ENCODE data around the gene RAB7A. TPM values are rescaled to one million over a fixed set of nuclear protein-coding genes. Genes with fewer than 3 reads are reported as not detected.
A peak's percentile ranks its signal among the peaks of the same experiment; 100 is the strongest.
"Not testable (repeated sequence)": the region's sequence is repeated elsewhere in the genome, so short reads cannot be mapped to it uniquely, and the experiment has no call there.

RAB7A gene
- total RNA-seq, 1 donor from 2014 or later: 26.0 TPM

DNA sequence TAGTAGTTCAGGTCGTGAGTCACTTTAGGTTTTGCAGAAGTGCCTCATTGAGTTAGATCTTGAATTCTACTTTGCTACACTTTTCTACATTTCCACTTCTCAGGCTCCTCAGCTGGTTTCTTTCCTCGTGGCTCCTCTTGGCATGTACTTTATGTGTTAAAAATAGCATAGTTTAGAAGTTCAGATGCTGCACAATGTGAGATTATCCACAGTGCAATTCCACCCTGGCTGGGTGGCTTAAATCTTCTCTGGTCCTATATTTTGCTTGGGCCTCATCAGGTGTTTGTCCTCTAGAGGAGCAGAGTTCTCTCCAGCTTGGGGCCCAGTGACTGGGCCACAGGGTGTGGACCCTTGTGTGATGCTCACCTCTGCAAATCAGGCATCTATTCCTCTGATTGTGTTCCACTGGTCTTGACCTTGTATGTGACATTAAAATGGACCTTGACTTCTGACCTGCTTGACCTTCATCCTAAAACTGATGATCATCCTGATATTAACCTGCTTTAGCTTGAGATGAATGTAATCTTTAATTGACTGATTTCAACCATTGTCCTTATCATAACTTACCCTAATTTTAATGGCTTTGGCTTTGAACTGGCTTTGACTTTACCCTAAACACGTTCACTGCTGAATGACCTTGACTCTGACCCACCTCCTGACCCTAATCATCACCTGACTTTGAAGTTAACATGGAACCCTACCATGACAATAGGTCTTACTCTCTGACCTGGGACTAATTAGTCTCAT, 89.5 kb downstream of the RAB7A start:
- no peak for DNase-seq (ENCODE audit: low spot score)

DNA sequence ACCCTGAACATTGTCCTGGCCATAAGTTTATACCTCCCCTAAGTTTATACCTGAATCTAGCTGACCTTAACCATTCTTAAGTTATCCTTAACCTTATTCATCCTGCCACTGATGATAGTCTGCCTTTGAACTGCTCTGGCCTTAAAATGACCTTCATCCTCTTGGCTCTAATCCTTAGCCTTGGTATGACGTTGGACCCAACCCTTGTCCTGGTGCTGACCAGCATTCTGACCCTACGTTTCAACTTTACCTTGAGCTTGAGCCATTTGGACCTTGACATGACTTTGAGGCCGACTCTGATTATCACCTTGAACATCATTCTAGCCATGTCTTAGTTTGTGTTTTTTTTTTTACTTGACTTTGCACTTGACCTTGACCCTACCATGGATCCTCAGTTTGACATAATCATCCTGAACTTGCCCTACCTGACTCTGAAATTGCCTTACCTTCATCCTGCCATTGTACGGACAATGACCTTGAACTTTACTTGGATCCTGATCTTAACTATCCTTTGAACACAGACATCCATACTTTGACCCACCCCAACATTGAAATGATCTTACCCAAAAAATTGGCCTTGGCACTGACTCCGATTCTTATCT, 92.3 kb downstream of the RAB7A start:
- DNase-seq (ENCODE audit: low spot score): no peak

DNA sequence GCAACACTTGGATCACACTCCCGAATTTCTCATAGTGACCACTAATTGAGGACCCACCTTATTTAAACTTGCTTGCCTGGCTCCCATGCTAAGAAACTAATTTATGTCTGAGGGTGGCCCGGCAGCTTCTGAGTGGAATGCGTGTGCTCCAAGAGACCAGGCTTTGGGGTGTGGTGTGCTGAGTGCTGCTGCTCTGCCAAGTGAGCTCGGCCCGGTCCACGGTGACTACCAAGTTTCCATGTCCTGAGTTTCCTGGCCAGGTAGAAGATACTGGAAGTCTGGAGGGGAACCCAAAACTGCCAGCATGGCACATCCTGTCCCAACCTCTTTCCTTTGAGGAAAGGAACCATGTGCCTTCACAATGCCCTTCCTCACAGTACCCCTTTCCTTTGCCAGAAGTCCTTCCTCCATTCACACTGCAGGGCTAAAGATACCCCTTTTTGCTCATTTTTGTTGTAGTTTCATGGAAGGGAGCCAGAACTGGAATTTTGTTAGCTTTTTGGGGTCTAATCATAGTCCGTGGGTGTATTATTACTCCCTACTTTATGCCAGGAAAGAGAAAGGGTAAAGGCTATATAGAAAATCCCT, 94.4 kb downstream of the RAB7A start:
- no peak for DNase-seq (ENCODE audit: low spot score)

DNA sequence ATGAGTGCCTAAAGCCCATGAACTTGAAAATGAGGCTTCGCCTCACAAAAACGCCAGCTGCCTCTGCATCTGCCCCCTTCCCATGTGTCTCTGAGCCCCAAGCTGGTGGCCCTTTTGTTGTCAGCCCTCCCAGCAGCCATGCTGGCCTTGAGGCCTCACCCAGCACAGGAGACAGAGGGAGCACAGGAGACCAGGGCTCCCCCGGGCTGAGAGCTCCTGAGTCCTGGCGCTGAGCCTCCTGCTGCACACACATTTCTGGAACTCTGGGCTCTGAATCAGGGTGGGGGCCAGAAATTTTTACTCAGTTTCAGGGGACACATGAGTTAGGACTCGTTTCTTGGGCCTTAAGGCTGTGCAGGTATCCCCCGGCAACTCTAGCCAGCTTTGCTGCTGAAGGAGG, 97.0 kb downstream of the RAB7A start:
- no peak for DNase-seq (ENCODE audit: low spot score)

DNA sequence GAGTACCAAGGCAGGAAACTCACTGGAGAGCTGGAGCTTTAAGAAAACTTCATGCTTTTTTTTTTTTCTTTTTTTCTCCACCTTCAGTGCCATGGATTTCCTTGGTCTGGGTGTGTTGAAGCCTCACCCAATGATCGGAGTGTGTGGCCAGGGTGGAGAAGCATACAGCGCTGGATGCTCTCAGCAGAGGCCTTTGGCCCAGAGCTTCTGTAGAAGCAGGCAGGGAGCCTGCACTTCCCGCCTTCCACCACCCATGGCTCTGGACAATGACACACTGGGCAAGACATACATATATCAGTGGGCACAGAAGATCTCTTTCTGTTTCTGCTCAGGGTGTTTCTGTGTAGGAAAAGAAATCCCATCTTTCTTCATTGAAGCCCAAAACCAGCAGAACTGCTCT, 97.6 kb downstream of the RAB7A start:
- DNase-seq (ENCODE audit: low spot score): no peak

DNA sequence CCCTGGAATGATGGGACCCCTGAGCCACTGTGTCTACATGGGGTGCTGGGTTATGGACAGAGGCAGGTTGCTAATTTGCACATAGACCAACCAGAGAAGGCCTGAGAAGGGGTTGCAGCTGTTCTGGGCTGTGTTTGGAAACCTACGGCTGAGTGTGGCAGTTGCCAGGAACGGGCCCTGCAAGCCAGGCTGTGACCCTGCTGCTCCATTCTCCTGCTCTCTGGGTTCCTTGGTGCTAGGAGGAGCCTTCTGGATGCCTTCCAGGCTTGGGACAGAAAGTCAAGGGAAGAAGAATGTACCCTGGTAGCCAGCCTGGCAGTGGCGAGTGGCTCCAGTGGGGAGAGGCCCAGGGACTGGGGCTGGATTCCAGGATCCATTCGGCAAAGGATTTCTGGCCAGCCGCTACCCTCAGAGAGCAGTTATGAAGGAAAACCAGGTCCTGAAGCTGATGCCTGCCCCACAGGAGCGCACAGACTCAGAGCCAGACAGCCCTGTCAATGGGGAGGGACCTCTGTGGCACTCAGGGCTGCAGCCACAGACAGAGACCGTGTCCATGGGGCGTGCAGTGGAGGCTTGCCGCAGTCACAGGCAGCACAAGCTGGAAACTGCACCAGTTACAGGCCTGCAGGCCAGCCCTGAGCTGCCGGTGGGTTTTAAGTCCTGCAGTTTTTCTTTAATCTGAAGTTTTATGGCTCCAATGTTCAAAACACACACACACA, 98.3 kb downstream of the RAB7A start:
- DNase-seq (ENCODE audit: low spot score): no peak

DNA sequence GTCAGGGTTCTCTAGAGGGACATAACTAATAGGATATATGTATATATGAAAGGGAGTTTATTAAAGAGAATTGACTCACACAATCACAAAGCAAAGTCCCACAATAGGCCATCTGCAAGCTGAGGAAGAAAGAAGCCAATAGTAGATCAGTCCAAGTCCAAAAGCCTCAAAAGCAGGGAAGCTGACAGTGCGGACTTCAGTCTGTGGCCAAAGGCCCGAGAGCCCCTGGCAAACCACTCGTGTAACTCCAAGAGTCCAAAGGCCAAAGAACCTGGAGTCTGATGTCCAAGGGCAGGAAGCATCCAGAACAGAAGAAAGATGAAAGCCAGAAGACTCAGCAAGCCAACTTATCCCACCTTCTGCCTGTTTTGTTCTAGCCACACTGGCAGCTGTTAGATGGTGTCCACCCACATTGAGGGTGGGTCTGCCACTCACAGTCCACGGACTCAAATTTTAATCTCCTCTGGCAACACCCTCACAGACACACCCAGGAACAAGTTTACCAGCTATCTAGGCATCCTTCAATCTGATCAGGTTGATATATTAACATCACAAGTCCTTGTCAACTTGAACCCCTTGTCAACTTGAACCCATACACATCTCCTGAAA, 99.2 kb downstream of the RAB7A start:
- no peak for DNase-seq (ENCODE audit: low spot score)

DNA sequence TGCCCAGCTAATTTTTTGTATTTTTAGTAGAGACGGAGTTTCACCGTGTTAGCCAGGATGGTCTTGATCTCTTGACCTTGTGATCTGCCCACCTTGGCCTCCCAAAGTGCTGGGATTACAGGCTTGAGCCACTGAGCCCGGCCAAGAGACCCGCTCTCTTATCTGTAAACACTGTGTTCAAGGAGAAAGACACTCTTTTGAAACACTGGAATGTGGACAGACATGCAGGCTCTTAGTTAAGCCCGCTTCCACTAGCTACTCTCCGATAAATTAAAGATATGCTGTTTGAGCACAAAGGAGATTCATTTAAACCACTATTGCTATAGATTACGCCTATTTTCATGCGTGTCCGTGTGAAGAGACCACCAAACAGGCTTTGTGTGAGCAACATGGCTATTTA, 103.1 kb downstream of the RAB7A start:
- not testable (repeated sequence) for DNase-seq (ENCODE audit: low spot score)

DNA sequence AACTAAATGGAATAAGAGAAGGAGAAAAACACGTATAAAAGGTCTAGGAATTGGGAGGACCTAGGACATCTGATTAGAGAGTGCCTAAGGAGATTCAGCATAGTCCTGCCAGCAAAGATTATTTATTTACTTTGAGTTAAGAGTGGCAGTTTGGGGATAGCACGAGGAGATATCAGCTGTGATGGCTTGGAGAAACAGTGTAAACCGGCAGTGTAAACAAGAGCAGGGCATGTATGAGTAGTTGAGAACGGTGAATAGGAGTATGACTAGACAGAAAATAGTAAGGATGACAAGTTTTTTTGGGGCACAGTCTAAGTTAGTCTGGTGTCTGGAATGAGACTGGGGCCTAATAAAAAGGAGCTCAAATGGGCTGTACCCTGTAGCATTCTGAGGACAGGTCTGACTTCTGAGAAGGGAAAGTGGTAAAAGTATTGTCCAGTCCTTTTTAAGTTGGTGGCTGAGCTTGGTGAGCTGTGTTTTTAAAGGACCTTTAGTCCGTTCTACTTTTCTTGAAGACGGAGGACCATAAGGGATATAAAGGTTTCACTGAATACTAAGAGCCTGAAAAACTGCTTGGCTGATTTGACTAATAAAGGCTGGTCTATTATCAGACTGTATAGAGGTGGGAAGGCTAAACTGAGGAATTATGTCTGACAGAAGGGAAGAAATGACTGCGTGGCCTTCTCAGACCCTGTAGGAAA, 104.1 kb downstream of the RAB7A start:
- not testable (repeated sequence) for DNase-seq (ENCODE audit: low spot score)

DNA sequence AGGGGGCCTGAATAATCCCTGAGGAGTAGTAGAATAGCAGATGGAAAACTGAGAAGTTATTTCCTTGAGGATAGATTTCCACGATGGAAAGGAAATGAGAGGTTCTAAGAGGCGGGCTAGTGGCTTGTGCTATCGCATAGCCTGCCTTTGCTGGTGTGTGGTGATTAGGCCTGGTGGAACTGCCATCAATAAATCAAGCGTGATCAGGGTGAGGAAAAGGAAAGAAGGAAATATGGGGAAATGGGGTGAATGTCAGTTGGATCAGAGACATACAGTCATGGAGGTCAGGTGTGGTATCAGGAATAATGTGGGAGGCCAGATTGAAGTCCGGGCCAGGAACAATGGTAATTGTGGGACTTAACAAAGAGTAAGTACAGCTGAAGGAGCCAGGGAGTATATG, 104.8 kb downstream of the RAB7A start:
- DNase-seq (ENCODE audit: low spot score): not testable (repeated sequence)

DNA sequence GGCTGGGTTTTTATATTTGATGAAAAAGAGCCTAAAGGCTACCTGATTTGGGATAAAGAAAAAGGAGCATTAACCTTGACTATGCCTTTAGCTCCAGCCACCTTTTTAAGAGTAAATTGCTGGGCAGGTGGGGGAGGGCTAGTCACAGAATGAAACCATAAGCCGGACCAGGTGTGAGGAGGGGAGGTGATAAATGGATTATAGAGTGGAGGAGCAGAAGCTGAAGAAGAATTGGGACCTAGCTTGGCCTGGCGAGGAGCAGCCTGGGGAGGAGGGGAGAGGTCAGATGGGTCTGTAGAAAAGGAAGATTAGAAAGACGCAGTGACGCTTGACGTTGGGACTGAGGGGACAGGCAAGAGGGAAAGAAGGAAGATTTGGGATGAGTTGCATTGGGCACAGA, 107.0 kb downstream of the RAB7A start:
- not testable (repeated sequence) for DNase-seq (ENCODE audit: low spot score)

DNA sequence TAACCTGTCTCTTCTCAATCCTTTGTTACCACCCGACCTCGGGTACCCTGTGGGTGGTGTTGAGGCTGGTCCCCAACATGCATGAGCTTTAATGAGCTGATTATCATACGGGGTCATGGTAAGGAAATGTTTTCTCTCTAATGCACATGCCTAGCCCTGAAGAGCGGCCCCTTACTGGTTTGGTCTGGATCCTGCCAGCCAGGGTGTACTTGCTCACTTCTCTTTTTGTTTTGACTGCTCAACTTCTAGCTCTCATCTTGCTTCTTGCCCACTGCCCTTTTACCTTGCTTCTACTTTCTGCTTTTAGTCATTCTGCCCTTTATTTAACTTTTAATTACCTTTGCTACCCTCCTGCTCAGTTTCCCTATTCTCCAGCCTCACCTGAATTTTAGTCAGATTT, 109.1 kb downstream of the RAB7A start:
- no peak for DNase-seq (ENCODE audit: low spot score)

DNA sequence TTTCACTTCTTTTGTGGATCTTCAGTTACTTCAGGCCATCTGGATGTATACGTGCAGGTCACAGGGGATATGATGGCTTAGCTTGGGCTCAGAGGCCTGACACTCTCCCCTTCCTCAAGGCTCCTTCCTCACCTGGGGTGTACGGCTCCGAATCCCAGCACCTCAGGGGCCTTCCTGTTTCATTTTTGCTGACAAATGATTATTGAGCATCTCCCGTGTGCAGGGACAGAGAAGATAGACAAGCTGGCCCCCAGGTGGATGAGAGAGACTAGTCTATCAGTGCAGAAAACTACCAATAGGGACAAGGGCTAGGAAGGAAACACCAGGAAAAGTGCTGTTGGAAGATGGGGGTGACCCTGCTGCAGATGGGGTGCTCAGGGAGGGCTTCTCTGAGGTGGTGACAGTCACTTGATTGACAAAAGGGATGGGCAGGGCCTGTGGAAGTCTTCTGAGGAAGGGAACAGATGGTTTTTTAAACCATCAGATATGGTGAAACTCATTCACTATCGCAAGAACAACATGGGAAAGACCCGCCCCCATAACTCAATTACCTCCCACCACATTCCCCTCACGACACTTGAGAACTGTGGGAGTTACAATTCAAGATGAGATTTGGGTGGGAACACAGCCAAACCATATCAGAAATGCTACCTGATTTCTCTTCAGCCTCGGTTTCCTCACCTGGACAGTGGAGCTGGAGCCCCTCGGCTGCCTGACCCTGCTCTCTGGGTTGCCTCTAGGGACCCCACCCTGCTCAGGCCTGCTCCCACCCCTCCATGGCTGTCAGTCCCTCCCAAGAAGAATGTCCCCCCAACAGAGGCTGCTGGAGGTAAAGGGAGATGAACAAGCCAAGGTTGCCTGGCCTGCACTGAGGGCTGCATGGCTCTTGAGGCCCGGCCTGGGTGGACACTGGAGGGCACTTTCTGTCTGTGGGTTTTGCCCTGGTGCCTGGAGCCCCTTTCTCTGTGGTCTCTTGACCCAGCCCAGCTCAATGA, 116.2 kb downstream of the RAB7A start:
- DNase-seq (ENCODE audit: low spot score): no peak

DNA sequence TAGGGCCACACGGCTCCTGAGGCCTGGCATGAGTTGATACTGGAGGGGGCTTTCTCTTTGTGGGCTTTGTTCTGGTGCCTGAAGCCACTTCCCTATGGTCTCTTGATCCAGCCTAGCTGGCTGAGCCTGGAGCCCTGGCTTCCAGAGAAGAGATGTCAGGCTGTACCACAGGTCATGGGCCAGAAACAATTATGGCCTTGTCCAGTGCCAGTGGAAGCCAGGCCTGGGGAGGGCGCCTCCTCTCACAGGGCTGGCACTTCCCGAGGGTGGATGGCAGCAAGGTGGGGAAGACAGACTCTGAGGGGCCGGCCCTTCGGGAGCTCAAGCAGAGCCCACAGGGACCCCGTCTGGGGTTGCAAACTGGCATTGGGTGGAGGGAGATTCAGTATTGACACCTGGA, 118.5 kb downstream of the RAB7A start:
- no peak for DNase-seq (ENCODE audit: low spot score)

DNA sequence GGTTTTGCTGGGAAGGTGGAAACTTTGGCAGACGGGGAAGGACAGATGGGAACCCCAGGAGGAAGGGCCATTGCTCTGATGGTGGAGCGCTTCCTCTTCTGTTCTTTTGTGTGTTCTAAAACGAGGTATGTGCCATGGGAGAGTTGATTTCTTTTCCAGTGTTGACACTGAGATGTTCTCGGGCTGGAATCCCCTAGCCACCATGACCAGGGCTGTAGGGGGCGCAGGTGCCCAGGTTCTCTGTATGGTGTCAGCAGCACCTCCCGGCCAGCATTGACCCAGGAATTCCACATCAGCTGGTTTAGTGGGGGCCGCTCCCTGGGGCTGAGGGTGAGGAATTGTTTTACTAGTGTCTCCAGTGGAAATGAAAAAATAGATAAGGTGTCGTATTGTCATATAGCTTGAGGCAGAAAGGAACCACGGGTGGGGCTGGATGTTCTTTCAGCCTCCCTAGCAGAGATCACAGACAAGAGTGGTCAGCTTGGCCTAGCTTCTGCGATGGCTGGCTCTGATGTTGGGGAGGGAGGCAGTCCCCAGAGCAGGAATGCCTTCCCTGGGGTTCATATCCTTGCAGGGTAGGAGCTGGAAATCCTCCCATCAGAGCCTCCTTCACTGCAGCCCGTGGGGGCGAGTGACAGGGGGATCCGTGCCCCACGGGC, 119.3 kb downstream of the RAB7A start:
- no peak for DNase-seq (ENCODE audit: low spot score)

DNA sequence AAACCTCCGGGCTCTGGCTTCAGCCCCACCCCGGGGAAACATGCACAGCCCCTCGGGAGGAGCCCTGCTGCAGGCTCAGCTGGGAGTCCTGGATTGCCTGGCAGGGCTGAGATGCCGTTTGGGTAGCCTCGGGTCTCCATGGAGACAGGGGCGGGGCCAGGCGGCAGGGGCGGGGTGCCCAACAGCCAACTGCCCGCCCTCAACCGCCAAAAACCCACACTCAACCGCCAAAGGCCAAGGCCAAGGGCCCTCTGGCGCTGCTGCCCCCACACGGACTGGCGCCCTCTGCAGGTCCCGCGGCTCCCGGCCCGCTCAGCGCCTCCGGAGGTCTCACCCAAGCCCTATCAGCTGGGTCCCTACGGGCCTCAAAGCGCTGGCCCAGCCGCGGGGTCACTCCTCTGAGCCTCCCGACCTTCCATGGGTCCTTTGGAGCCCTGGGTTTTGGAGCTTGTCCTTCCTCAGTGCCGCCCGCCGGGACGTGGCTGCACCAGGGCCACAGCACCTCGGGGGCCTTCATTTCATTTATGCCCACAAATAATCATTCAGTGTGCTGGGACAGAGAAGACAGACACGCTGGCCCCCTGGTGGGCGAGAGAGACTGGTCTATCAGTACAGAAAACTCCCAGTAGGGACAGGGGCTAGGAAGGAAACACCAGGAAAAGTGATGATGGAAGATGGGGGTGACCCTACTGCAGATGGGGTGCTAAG, 119.9 kb downstream of the RAB7A start:
- DNase-seq (ENCODE audit: low spot score): peak; percentile 87

DNA sequence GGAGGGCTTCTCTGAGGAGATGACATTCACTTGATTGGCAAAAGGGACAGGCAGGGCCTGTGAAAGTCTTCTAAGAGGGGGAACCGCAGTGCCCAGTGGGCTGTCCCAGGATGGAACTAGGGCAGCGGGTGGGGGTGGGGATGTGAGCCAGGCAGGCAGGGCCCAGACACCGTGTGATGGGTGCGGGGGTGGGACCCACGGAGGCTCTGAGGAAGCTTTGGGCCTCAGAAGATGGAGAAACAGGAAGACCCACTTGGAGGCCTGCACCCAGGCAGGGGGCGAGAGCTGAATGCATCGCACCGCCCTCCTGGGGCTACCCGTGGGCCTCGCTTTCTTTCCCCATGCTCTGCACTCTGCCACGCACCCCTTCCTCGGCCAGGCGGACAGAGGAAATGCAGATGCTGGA, 120.5 kb downstream of the RAB7A start:
- no peak for DNase-seq (ENCODE audit: low spot score)

DNA sequence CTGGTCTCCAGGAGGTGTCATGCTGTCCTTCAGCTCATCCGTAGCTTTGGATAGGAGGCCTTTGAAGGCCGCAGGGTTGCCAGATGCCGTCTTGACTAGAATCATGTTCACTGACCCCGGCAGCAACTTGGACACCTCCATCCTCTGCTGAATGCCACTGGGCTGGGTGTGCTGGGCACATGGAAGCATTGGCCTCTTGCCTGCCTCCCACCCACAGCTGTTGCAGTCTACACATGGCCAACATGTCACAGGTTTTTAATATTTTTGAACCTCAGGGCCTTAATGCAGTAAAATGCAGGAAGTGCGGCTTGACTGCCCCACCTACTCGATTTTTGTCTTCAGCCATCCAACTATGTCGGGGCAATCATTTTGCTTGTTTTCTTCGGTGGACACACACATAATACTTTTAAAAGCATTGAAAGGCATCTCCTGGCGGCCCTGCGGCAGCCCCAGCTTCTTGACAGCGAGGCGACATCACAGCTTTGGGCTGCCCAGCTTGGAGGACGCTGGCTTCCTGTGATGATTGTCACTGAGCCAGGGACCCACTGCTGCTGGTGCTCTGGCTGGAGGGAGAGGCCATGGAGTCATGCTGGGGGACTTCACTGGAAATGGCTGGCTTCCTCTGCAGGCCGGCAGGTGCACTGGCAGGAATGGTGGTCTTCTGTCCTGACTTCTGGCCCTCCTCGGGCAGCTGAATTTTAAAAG, 121.8 kb downstream of the RAB7A start:
- no peak for DNase-seq (ENCODE audit: low spot score)

All from umbilical cord (tissue), 2 donors.